Liver (tissue), 9 donors: ENCODE measurements around the gene ERICH2. TPM values are rescaled to one million over a fixed set of nuclear protein-coding genes. Genes with fewer than 3 reads are reported as not detected.

Experiments
- DNase-seq: peaks from one replicate; pipeline ENCODE4 v3.0.0-alpha.2; 2017; ENCODE audit warnings: low spot score
- H3K27ac ChIP-seq, 2 donors: one replicate each; pipeline ENCODE4 v1.7.0; 2013; ENCODE audit warnings: inconsistent platforms in 2 of 2, low read length in 2 of 2, control low read depth in 1 of 2, low read depth in 1 of 2, mild to moderate bottlenecking in 1 of 2
- H3K27me3 ChIP-seq, 4 donors: one replicate each; pipeline versions ENCODE4 v1.6.1 to v1.7.0; 2013; ENCODE audit warnings: low read length in 3 of 4, inconsistent platforms in 1 of 4, mild to moderate bottlenecking in 1 of 4, moderate library complexity in 1 of 4; ENCODE audit not compliant: control insufficient read depth in 4 of 4, insufficient read depth in 4 of 4
- H3K36me3 ChIP-seq, 4 donors: one replicate each; pipeline versions ENCODE4 v1.6.1 to v1.7.0; 2013; ENCODE audit warnings: low read length in 3 of 4, mild to moderate bottlenecking in 3 of 4, low read depth in 1 of 4, moderate library complexity in 1 of 4; ENCODE audit not compliant: control insufficient read depth in 4 of 4, insufficient read depth in 3 of 4
- H3K4me1 ChIP-seq, 4 donors: one replicate each; pipeline versions ENCODE4 v1.6.1 to v1.7.0; 2013; ENCODE audit warnings: low read length in 3 of 4, mild to moderate bottlenecking in 3 of 4, moderate library complexity in 1 of 4; ENCODE audit not compliant: control insufficient read depth in 4 of 4, insufficient read depth in 4 of 4
- H3K4me3 ChIP-seq, 3 donors: one replicate each; pipeline versions ENCODE4 v1.6.1 to v1.7.0; 2013; ENCODE audit warnings: low read length in 3 of 3, control low read depth in 1 of 3, low read depth in 1 of 3, mild to moderate bottlenecking in 1 of 3
- H3K9ac ChIP-seq, 2 donors: one replicate each; pipeline ENCODE4 v1.7.0; 2013; ENCODE audit warnings: low read length in 2 of 2, mild to moderate bottlenecking in 2 of 2, moderate library complexity in 2 of 2, control low read depth in 1 of 2, low read depth in 1 of 2
- H3K9me3 ChIP-seq, 4 donors: one replicate each; pipeline versions ENCODE4 v1.6.1 to v1.7.0; 2013; ENCODE audit warnings: low read length in 3 of 4; ENCODE audit not compliant: control insufficient read depth in 4 of 4
- EGR1 ChIP-seq, 2 donors: IDR thresholded peaks; 2 replicates each; pipeline ENCODE4 v1.6.1; 2016 to 2018; ENCODE audit warnings: antibody characterized with exemption in 2 of 2, low read depth in 2 of 2
- GABPA ChIP-seq, 2 donors: IDR thresholded peaks in 1 of 2; conservative IDR thresholded peaks in 1 of 2; 2 replicates each; pipeline ENCODE4 v1.6.1; 2016; ENCODE audit warnings: antibody characterized with exemption in 2 of 2, mild to moderate bottlenecking in 1 of 2, moderate library complexity in 1 of 2
- HNF4A ChIP-seq, 2 donors: conservative IDR thresholded peaks; 2 replicates each; pipeline ENCODE4 v1.6.1; 2016; ENCODE audit warnings: antibody characterized with exemption in 2 of 2, mild to moderate bottlenecking in 2 of 2
- HNF4G ChIP-seq: IDR thresholded peaks from 2 replicates; pipeline ENCODE4 v1.6.1; 2016; ENCODE audit warnings: antibody characterized with exemption
- RAD21 ChIP-seq, 2 donors: IDR thresholded peaks; 2 replicates each; pipeline ENCODE4 v1.6.1; 2016; ENCODE audit warnings: antibody characterized with exemption in 2 of 2, mild to moderate bottlenecking in 2 of 2
- RXRA ChIP-seq, 2 donors: IDR thresholded peaks; 2 replicates each; pipeline ENCODE4 v1.6.1; 2017 to 2018; ENCODE audit warnings: antibody characterized with exemption in 2 of 2, mild to moderate bottlenecking in 1 of 2
- SP1 ChIP-seq: IDR thresholded peaks from 2 replicates; pipeline ENCODE4 v1.6.1; 2018; ENCODE audit warnings: antibody characterized with exemption, mild to moderate bottlenecking
- YY1 ChIP-seq: IDR thresholded peaks from 2 replicates; pipeline ENCODE4 v1.6.1; 2016; ENCODE audit warnings: antibody characterized with exemption, mild to moderate bottlenecking
- WGBS: extraction: QIAGEN DNeasy Blood & Tissue Kit; methylation state at CpG from one replicate; pipeline ENCODE4 v1.1.7; 2013; 5-methylcytosine and 5-hydroxymethylcytosine counted together
- polyA plus RNA-seq, 2 donors: library from polyadenylated mRNA; stranded (reverse) in 1 of 2; unstranded in 1 of 2; fragments of 200-250 nt in 1 of 2; fragments of >200 nt in 1 of 2; fragmentation: Nextera tagmentation in 1 of 2; extraction: Ambion mirVana in 1 of 2; gene quantifications; one replicate each; pipeline versions ENCODE4 v1.2.1 to v1.2.3, GENCODE V29; 2013 to 2015
- total RNA-seq, 2 donors: library from RNA; depleted of rRNA; stranded (reverse); fragments of >200 nt; gene quantifications; one replicate each; pipeline ENCODE4 v1.2.3, GENCODE V29; 2014
- TF ChIP-seq, protein P1 (sequence below): IDR thresholded peaks from 2 replicates; pipeline ENCODE4 v1.6.1; 2016; ENCODE audit warnings: antibody characterized with exemption, mild to moderate bottlenecking
- TF ChIP-seq, protein P2 (sequence below): fragments of 150-350 bp; IDR thresholded peaks from 2 replicates; pipeline ENCODE4 v1.5.1; 2017; ENCODE audit warnings: improper control_type of control experiment, low read depth, low read length; ENCODE audit not compliant: missing input control
- TF ChIP-seq, protein P3 (sequence below): IDR thresholded peaks from 2 replicates; pipeline ENCODE4 v1.6.1; 2016; ENCODE audit warnings: antibody characterized with exemption
- TF ChIP-seq, protein P4 (sequence below): IDR thresholded peaks from 2 replicates; pipeline ENCODE4 v1.6.1; 2016; ENCODE audit warnings: antibody characterized with exemption
- donor health status: healthy.
- donor health status: healthy.
- donor health status: healthy.
- donor health status: healthy.
- donor health status: healthy.

Gene ERICH2
- total and polyA plus RNA-seq, 4 donors, result 0.39 to 3.0 (median 0.42) TPM; not detected in 1

DNA sequence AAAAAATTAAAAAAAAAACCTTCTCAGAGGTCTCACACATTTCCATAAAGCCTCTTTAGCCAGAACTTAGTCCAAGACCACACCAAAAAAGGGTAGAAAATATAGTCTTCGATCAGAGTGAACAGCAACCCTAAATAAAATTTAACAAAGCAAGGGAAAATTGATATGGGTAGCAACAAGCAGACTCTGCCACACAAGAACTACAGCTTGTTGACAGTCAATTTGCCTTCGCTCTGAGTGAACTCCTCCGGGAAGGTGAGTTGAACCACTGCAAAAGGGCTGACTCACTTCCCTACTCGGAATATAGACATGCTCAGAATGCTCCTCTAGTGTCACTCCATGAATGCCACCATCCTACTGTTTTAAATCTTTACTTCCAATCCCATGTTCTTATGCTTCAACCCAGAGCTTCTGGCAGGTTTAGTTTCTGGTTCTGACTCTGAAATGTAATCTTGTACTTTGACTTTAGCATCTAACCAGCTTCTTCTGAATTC is 70.6 kb downstream of the ERICH2 start:
- H3K9ac ChIP-seq, result no peak overlapping the region
- H3K27ac ChIP-seq, result no peak overlapping the region
- TF ChIP-seq YY1, result no peak
- no peak for TF ChIP-seq SP1
- no peak for TF ChIP-seq HNF4G
- TF ChIP-seq RXRA (IDR thresholded peaks at IDR 0.05), result no peak
- TF ChIP-seq EGR1 (IDR thresholded peaks at IDR 0.05; ENCODE audit: low read depth in 2 of 2), result no peak
- TF ChIP-seq, protein P1, sequence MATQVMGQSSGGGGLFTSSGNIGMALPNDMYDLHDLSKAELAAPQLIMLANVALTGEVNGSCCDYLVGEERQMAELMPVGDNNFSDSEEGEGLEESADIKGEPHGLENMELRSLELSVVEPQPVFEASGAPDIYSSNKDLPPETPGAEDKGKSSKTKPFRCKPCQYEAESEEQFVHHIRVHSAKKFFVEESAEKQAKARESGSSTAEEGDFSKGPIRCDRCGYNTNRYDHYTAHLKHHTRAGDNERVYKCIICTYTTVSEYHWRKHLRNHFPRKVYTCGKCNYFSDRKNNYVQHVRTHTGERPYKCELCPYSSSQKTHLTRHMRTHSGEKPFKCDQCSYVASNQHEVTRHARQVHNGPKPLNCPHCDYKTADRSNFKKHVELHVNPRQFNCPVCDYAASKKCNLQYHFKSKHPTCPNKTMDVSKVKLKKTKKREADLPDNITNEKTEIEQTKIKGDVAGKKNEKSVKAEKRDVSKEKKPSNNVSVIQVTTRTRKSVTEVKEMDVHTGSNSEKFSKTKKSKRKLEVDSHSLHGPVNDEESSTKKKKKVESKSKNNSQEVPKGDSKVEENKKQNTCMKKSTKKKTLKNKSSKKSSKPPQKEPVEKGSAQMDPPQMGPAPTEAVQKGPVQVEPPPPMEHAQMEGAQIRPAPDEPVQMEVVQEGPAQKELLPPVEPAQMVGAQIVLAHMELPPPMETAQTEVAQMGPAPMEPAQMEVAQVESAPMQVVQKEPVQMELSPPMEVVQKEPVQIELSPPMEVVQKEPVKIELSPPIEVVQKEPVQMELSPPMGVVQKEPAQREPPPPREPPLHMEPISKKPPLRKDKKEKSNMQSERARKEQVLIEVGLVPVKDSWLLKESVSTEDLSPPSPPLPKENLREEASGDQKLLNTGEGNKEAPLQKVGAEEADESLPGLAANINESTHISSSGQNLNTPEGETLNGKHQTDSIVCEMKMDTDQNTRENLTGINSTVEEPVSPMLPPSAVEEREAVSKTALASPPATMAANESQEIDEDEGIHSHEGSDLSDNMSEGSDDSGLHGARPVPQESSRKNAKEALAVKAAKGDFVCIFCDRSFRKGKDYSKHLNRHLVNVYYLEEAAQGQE, result no peak
- H3K4me3 ChIP-seq, result no peak overlapping the region
- H3K9me3 ChIP-seq, result no peaks in the 10 kb centered on the region
- no peaks in the 10 kb centered on the region for H3K4me1 ChIP-seq
- H3K36me3 ChIP-seq, result no peaks in the 10 kb centered on the region
- H3K27me3 ChIP-seq, result no peaks in the 10 kb centered on the region
- DNase-seq, result no peak
- WGBS, result 84% methylated on average over 4 of the region's 4 CpGs

DNA sequence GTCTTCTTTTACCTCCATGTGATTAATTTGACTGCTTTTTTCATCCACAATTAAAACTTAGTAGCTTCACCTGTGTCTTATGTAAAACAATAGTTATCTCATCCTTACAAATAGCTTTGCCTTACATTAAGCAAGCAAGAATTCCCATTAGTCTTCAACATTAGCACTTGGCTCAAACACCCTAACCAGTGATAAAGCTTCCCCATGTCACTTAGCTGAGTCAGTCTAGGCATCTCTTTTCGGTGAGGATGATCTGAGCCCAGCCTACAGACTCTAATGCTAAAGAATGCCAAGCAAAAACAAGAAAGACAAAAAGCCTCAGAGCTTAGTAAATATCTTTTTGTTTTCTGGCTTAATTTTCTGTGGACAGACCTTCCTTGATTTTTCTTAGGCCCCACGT is 72.6 kb downstream of the ERICH2 start:
- DNase-seq, result no peak
- TF ChIP-seq, protein P2, sequence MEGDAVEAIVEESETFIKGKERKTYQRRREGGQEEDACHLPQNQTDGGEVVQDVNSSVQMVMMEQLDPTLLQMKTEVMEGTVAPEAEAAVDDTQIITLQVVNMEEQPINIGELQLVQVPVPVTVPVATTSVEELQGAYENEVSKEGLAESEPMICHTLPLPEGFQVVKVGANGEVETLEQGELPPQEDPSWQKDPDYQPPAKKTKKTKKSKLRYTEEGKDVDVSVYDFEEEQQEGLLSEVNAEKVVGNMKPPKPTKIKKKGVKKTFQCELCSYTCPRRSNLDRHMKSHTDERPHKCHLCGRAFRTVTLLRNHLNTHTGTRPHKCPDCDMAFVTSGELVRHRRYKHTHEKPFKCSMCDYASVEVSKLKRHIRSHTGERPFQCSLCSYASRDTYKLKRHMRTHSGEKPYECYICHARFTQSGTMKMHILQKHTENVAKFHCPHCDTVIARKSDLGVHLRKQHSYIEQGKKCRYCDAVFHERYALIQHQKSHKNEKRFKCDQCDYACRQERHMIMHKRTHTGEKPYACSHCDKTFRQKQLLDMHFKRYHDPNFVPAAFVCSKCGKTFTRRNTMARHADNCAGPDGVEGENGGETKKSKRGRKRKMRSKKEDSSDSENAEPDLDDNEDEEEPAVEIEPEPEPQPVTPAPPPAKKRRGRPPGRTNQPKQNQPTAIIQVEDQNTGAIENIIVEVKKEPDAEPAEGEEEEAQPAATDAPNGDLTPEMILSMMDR, result no peak
- no peak for TF ChIP-seq YY1
- TF ChIP-seq RAD21 (IDR thresholded peaks at IDR 0.05), result no peak
- no peak for TF ChIP-seq GABPA (IDR thresholded peaks at IDR 0.05 in 1 of 2, conservative IDR thresholded peaks at IDR 0.05 in 1 of 2)
- TF ChIP-seq HNF4A (conservative IDR thresholded peaks at IDR 0.05), result no peak
- TF ChIP-seq, protein P3, sequence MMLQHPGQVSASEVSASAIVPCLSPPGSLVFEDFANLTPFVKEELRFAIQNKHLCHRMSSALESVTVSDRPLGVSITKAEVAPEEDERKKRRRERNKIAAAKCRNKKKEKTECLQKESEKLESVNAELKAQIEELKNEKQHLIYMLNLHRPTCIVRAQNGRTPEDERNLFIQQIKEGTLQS, result no peak
- TF ChIP-seq, protein P4, sequence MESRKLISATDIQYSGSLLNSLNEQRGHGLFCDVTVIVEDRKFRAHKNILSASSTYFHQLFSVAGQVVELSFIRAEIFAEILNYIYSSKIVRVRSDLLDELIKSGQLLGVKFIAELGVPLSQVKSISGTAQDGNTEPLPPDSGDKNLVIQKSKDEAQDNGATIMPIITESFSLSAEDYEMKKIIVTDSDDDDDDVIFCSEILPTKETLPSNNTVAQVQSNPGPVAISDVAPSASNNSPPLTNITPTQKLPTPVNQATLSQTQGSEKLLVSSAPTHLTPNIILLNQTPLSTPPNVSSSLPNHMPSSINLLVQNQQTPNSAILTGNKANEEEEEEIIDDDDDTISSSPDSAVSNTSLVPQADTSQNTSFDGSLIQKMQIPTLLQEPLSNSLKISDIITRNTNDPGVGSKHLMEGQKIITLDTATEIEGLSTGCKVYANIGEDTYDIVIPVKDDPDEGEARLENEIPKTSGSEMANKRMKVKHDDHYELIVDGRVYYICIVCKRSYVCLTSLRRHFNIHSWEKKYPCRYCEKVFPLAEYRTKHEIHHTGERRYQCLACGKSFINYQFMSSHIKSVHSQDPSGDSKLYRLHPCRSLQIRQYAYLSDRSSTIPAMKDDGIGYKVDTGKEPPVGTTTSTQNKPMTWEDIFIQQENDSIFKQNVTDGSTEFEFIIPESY, result no peak
- TF ChIP-seq HNF4G, result no peak
- TF ChIP-seq, protein P1, result no peak
- Histone ChIP-seq H3K4me1 (no peaks in the 10 kb centered on the region), H3K9ac (no peak overlapping the region), H3K27ac (no peak overlapping the region), H3K9me3 (no peaks in the 10 kb centered on the region), H3K4me3 (no peak overlapping the region), H3K27me3 (no peaks in the 10 kb centered on the region), H3K36me3 (no peaks in the 10 kb centered on the region)
- WGBS, result 87% methylated on average over 2 of the region's 2 CpGs
